GM21529 (cell line): ENCODE data around the gene CDADC1.
"Not testable (repeated sequence)": the region's sequence is repeated elsewhere in the genome, so short reads cannot be mapped to it uniquely, and the experiment has no call there.

Experiments used
- ATAC-seq: cut with Tn5 transposase; IDR thresholded peaks from one replicate; pipeline ENCODE4 v1.9.1; 2021; ENCODE audit not compliant: unreplicated experiment

CDADC1 gene

GRCh38 chr13:49311816-49312215, 64.1 kb downstream of the CDADC1 start:
- no peak for ATAC-seq

GRCh38 chr13:49314344-49314882, 66.7 kb downstream of the CDADC1 start:
- ATAC-seq: no peak

- ATAC-seq: no peak
Observed at GRCh38 chr13:49315036-49315565, 67.4 kb downstream of the CDADC1 start.

- ATAC-seq: no peak
Observed at GRCh38 chr13:49315756-49316482, 68.2 kb downstream of the CDADC1 start.

- ATAC-seq: no peak
Observed at GRCh38 chr13:49319551-49319950, 71.8 kb downstream of the CDADC1 start.

- no peak for ATAC-seq
Observed at GRCh38 chr13:49319951-49320350, 72.2 kb downstream of the CDADC1 start.

- ATAC-seq: no peak
Observed at GRCh38 chr13:49320975-49321374, 73.2 kb downstream of the CDADC1 start.

- ATAC-seq: no peak
Observed at GRCh38 chr13:49322702-49323101, 75.0 kb downstream of the CDADC1 start.

GRCh38 chr13:49323344-49323743, 75.6 kb downstream of the CDADC1 start:
- no peak for ATAC-seq

- no peak for ATAC-seq
Observed at GRCh38 chr13:49326222-49326917, 78.6 kb downstream of the CDADC1 start.

GRCh38 chr13:49327145-49327544, 79.4 kb downstream of the CDADC1 start:
- not testable (repeated sequence) for ATAC-seq

- no peak for ATAC-seq
Observed at GRCh38 chr13:49329831-49330545, 82.3 kb downstream of the CDADC1 start.

- no peak for ATAC-seq
Observed at GRCh38 chr13:49330546-49330864, 82.8 kb downstream of the CDADC1 start.

GRCh38 chr13:49336655-49337054, 88.9 kb downstream of the CDADC1 start:
- no peak for ATAC-seq

- no peak for ATAC-seq
Observed at GRCh38 chr13:49340161-49340560, 92.4 kb downstream of the CDADC1 start.

- no peak for ATAC-seq
Observed at GRCh38 chr13:49341517-49341916, 93.8 kb downstream of the CDADC1 start.

- no peak for ATAC-seq
Observed at GRCh38 chr13:49341941-49342340, 94.2 kb downstream of the CDADC1 start.

- no peak for ATAC-seq
Observed at GRCh38 chr13:49342454-49342853, 94.7 kb downstream of the CDADC1 start.
